Activated CD4-positive, CD25-positive, alpha-beta regulatory T cell treated with anti-CD3 and anti-CD28 coated beads, Interleukin-2, amount 50 U/mL, for 16 hours (primary cell): ENCODE measurements around the gene BRD4.
"Not testable (repeated sequence)": the region's sequence is repeated elsewhere in the genome, so short reads cannot be mapped to it uniquely, and the experiment has no call there.

ENCODE experiments used
- DNase-seq: peaks from one replicate; pipeline ENCODE4 v3.0.0-alpha.2; 2020; ENCODE audit warnings: low read depth, low spot score

BRD4 gene

GRCh38 chr19:15332311-15332996, at the start of gene BRD4:
Gene BRD4 (minus strand): TSS chr19:15332539. CDS start chr19:15273099, 59,440 bp downstream.
- peak; percentile 47 for DNase-seq

GRCh38 chr19:15381864-15382263, 49.5 kb upstream of the BRD4 start:
- DNase-seq: no peak

DNA sequence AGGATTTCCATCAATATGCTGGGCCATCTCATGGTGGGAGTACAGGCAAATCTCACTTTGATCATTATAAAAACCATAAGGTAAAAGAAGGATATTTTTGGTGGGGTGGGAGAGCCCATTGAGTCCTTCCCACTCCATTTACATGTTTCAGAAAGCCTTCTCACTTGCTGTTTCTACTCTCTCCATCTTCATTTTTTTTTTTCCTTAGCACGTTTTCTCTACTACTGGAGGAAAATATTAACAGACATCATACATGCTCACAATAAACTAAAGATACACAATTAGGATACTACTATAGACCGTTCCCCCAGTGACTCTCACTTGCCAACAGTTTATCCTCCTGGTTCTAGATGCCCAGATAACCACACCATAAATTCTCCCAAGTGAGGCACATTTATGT, 49.1 kb upstream of the BRD4 start:
- no peak for DNase-seq

GRCh38 chr19:15379999-15380647, 47.8 kb upstream of the BRD4 start:
- no peak for DNase-seq

DNA sequence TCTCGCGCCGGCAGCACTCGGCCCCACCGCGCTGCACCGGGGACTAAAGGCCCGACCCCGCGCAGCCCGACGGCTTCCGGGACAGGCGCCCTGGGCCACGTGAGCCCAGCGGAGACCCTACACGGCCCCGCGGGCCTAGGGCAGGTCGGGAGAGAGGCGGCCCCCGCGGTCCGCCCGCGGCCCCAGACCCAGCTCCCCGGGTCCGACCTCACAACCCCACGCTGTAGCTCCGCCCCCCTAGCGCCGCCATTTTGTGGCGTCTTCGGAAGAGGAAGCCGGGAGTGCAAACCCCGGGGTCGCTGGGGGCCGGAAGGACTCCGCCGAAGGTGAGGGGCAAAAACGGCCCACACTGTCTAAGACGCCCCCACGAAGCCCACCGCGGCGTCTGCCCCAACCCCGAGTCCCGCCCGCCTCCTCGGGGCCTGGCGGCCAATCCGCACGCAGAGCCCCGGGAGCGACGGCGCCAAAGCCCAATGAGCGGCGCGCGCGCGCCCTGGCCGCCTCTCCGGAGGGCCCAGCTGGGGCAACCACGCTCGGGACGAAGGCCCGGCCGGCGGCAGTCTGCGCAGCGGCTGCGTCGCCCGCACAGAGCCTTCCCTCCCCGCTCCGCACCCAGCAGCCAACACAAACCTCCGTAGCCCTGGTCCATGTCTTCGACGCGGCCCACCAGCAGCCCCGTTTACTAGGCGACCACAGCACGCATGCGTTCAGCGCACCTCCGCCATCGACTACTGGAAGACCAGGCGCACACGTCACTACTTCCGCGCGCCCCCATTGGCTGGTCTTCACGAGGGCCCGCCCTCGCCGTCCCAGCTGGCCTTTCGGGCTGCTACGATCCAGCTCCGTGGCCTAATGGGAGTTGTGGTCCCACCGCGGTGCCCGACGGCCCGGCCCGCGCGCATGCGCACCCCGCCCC, 47.0 kb upstream of the BRD4 start, which contains the start of gene AKAP8:
AKAP8 (minus strand) TSS at position 705 of the 916 bp plus-strand sequence; CDS start at position 649, 56 bp downstream.
- DNase-seq: peak; percentile 95

DNA sequence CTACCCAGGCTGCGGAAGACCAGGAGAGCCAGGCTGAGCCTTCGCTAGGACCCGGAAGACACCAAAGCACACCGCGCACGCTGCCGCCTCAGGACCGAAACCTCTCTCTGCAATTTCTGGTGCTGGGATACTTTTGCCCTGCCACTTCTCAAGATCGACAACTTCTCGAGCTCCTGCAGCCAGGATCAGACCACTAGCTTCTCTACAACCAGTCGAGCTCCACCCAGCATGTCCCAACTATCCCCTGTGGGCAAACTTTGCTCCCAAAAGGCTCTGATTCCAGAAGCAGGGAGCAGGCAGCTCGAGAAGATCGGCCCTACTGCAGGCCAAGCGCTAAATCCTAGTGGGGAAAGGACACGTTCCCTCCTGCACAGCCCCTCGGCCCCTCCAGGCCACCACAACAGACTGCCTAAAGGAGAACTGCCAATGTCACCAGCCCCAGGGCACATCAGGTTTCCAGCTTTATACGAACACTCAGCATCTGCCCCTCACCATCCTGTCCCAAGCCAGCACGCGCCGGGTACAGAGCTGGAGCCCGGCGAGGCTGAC, 46.3 kb upstream of the BRD4 start:
- peak; percentile 26 for DNase-seq

DNA sequence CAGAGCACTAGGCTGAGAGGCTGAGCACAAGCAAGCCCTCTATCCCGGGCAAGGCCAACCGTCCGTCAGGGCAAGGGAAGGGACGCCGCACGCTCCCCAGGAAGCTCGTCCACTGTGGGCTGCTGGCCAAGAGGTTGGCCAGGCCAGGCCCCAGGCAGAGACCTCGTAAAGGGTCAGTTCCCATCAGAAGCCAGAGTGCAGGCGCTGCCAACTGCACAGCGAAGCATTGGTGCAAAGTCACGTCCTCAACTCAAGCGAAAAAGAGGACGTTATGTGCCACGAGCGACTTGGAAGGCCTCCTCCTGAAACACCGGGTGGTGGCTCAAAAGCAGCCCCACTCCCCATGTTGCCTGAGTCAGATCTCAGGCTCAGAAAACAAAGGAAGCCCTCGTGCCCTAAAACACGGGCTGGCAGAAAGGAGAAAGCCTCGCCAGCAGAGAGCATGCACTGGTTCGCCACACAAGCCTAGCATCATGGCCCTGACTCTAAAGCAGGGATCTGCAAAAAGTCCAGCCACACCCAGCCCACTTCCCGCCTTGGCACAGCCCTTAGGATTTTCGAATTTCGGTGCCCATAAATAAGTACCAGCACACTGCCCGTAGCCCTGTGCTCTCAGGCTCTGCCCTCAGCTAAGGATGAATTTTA, 42.6 kb upstream of the BRD4 start:
- DNase-seq: no peak

- no peak for DNase-seq
Measured at GRCh38 chr19:15374105-15374651, 41.8 kb upstream of the BRD4 start.

DNA sequence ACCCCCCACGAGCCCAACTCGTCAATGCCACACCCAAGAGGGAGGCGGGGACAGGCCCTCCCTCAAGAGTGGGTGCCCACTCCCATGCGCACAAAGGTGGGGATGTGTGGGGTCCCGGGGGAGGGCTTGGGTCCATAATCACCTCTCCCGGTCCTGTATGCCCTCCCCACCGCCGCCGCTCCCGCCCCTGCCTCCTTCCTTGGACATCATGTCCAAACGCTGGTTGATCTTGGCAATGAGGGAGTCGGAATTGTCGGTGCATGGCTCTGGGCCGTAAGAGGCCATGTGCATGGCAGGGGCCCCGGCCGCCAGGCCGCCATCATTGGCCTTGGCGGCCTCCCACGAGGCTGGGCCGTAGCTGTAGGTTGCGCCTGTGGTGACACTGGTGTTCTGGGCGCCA, 41.3 kb upstream of the BRD4 start:
- DNase-seq: no peak

GRCh38 chr19:15372891-15373301, 40.6 kb upstream of the BRD4 start:
- DNase-seq: no peak

- DNase-seq: no peak
Measured at GRCh38 chr19:15372470-15372869, 40.1 kb upstream of the BRD4 start.

DNA sequence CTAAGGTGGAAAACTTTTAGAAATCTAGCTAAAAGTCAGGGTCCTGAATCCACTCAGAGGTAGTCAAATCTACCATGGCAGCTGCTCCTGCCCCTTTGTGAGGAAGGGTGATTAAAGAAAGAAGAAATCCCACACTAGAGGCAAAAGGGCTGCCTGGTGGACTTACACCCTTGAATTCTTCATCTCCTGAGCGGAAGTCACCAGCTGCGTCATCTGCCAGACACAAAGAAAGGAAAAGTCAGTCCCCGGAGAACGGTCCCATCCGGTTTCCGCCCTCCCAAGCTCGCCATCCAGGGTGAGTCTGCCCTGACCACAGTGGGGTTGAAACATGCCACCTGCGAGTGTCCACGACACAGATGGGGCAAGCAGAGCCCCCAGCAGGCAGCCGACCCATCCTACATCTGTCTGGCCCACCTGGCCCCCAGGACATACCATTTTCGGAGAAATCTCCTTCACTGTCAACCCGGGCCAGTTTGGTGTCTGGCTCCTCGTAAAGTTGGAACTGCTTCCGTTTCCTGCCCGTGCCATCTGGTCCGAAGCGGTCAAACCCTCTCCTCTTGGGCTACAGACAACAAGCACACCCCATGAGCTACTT, 39.5 kb upstream of the BRD4 start:
- no peak for DNase-seq

DNA sequence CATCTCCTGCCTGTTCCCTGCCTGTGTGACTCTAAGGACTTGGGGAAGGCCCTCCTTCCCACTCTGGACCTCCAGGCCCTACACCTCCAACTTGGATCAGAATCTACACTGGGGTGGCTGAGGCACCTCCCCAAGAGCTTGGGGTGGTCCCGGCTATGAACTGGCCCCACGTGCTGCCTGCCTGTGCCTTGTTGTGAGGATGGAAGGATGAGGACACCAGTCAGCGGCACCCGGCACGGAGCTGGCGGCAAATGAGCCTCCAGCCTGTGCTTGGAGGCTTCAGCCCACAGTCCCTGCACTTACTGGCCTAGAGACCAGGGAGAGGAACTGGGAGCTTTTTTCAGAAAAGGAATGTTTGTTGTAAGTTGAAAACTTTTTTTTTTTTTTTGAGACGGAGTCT, 38.8 kb upstream of the BRD4 start:
- no peak for DNase-seq

GRCh38 chr19:15369594-15369891, 37.2 kb upstream of the BRD4 start:
- no peak for DNase-seq

GRCh38 chr19:15368798-15369593, 36.7 kb upstream of the BRD4 start:
- DNase-seq: no peak

- no peak for DNase-seq
Measured at GRCh38 chr19:15368051-15368632, 35.8 kb upstream of the BRD4 start.

- no peak for DNase-seq
Measured at GRCh38 chr19:15367439-15367838, 35.1 kb upstream of the BRD4 start.

DNA sequence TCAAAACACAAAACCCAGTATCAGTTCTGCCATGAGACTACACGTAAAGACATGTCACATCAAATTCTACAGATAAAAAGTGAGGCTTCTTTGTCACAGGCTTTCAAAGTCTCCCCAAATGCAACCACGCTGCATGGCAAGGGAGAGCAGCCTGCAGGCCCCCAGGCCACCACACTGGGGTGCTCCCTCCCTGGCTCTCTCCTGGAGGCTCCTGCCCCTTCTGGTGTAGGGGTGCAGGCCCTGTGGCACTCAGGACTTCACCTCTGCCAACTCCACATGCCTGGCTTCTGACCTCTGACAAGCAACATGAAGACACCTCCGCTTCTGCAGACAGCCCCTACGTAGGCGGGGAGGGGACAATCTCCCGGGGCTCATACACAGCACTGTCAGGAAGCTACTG, 32.9 kb upstream of the BRD4 start:
- DNase-seq: no peak

DNA sequence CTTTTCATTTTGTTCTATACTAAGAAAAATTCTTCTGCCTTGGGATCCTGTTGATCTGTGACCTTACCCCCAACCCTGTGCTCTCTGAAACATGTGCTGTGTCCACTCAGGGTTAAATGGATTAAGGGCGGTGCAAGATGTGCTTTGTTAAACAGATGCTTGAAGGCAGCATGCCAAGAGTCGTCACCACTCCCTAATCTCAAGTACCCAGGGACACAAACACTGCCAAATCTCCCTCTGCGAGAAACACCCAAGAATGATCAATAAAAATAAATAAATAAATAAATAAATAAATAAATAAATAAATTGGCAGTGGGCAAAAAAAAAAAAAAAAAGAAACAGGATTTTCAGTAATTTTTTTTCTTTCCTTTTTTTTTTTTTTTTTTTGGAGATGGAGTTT, 31.5 kb upstream of the BRD4 start:
- not testable (repeated sequence) for DNase-seq

- not testable (repeated sequence) for DNase-seq
Measured at GRCh38 chr19:15363048-15363447, 30.7 kb upstream of the BRD4 start.
